Myometrial cell (primary cell): Measurements from ENCODE around the gene RAB22A. TPM values are rescaled to one million over a fixed set of nuclear protein-coding genes. Genes with fewer than 3 reads are reported as not detected.

Experiments used
- total RNA-seq: library from RNA; depleted of rRNA; stranded (reverse); fragments of >200 nt; gene quantifications from 2 replicates; pipeline ENCODE4 v1.2.3, GENCODE V29; 2015

Gene RAB22A, protein sequence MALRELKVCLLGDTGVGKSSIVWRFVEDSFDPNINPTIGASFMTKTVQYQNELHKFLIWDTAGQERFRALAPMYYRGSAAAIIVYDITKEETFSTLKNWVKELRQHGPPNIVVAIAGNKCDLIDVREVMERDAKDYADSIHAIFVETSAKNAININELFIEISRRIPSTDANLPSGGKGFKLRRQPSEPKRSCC
- total RNA-seq, result 9.2 and 13.3 TPM in 2 replicates

DNA sequence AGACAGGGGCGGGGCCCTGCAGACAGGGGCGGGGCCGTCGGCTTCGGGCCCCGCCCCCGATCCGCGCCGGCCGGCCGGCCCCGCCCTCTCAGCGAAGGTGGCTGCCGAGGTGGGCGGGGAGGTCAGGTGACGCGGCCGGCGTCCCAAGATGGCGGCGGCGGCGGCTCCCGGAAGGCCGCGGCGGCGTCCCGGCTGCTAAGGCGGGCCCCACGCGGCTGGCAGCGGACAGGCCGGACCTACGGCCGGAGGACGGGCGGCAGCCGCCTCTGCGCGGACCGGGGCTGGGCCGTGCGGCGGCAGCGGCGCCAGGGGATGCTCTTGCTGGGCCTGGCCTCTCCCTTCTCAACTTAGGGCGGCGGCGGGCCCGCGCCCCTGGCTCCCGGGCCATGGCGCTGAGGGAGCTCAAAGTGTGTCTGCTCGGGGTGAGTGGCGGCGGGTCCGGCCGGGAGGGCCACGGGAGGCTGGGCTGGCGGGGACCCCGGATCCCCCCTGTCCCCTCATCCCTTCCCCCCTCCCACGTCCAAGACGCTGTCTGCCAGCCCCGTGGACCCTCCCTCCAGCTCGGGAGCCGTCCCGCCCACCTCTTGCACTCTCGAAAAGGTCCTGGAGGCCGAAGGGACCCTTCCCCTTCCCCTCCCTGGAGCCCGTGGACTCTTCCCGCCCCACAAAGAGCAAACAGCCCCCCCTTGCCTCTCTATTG lies at the start of gene RAB22A:
Gene RAB22A, plus strand, starts transcription at position 125 of the 700 bp plus-strand sequence. Its CDS starts 262 bp downstream, at position 387.

DNA sequence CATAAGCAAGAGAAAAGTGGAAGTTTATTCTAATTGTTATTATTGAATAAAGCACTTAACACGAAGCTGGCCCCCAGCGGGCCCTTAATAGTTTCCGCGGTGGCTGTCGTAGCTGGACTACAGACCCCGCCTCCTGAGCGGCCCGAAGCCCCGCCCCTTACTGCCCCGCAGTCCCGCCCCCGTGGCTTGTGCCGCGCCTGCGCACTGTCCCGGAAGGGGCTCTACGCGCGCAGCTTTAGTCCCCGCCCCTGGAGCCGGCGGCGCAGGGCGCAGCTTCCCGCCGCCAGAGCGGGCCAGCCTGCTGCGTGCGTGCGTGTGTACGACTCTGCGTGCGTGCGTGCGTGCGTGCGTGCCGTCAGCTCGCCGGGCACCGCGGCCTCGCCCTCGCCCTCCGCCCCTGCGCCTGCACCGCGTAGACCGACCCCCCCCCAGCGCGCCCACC lies 79.4 kb downstream of the RAB22A start, which contains the start of gene VAPB:
Gene VAPB, plus strand, starts transcription at position 348 of the 442 bp plus-strand sequence. CDS start 231 bp downstream, outside the sequence.

Other genes with a start within 250 kb of the RAB22A start
- not detected in 2 replicates for gene ANKRD60, start 81.1 kb upstream of the RAB22A start, total RNA-seq
- 6.3 and 13.1 TPM in 2 replicates for gene VAPB, start 79.5 kb downstream of the RAB22A start, total RNA-seq
- gene APCDD1L, start 205.7 kb downstream of the RAB22A start, total RNA-seq, result 31.0 and 36.9 TPM in 2 replicates